PC-3 (cell line): ENCODE data around the gene MIP. TPM values are rescaled to one million over a fixed set of nuclear protein-coding genes. Genes with fewer than 3 reads are reported as not detected.
"Not testable (repeated sequence)": the region's sequence is repeated elsewhere in the genome, so short reads cannot be mapped to it uniquely, and the experiment has no call there.

Experiments used
- ATAC-seq: fragments of 200-7000 bp; cut with Tn5 transposase; 2 replicates; pipeline ENCODE4 v1.9.1; 2020; ENCODE audit warnings: mild to moderate bottlenecking, moderate library complexity
- BruUV-seq: library from RNA; stranded (reverse); fragments of 400-500 nt; replicated peaks from 2 replicates; lab custom pipeline; 2021; lab: Mats Ljungman, UMichigan
- CTCF ChIA-PET: fragments of 300-600 bp; sonication (Branson Sonifier 250); formaldehyde crosslinking; loops from one replicate; lab custom pipeline; 2022; ENCODE audit warnings: antibody characterized with exemption; lab: Charles Lee
- POLR2A ChIA-PET: fragments of 300-600 bp; sonication (Branson Sonifier 250); formaldehyde crosslinking; loops from one replicate; lab custom pipeline; 2022; ENCODE audit warnings: antibody characterized with exemption; ENCODE audit not compliant: unreplicated experiment; lab: Charles Lee
- DNase-seq: peaks from one replicate; pipeline ENCODE4 v3.0.0-alpha.2; 2015
- H2AFZ ChIP-seq: fragments of 300-600 bp; sonication (generic); 2 replicates; pipeline ENCODE4 v1.6.0; 2016; ENCODE audit warnings: antibody characterized with exemption, low read length
- H3F3A ChIP-seq: fragments of 300-600 bp; sonication (generic); one replicate; pipeline ENCODE4 v1.6.0; 2017; ENCODE audit warnings: antibody characterized with exemption, low read length, control low read depth, mild to moderate bottlenecking; ENCODE audit not compliant: unreplicated experiment
- H3K27ac ChIP-seq: fragments of 300-600 bp; sonication (generic); 2 replicates; pipeline ENCODE4 v1.5.1; 2016; ENCODE audit warnings: mild to moderate bottlenecking, low read length
- H3K27me3 ChIP-seq: fragments of 300-600 bp; sonication (generic); 2 replicates; pipeline ENCODE4 v1.6.1; 2016; ENCODE audit warnings: low read length, mixed read lengths
- H3K36me3 ChIP-seq: fragments of 300-600 bp; sonication (generic); 2 replicates; pipeline ENCODE4 v1.6.1; 2016; ENCODE audit warnings: low read depth, mixed run types, low read length, mixed read lengths
- H3K4me1 ChIP-seq: fragments of 300-600 bp; sonication (generic); 2 replicates; pipeline ENCODE4 v1.5.1; 2016; ENCODE audit warnings: low read length; ENCODE audit not compliant: insufficient read depth
- H3K4me2 ChIP-seq: fragments of 300-600 bp; sonication (generic); 2 replicates; pipeline ENCODE4 v1.6.0; 2016; ENCODE audit warnings: low read length
- H3K4me3 ChIP-seq: fragments of 300-600 bp; sonication (generic); 2 replicates; pipeline ENCODE4 v1.5.1; 2016; ENCODE audit warnings: mild to moderate bottlenecking, low read length, mixed read lengths
- H3K79me2 ChIP-seq: fragments of 300-600 bp; sonication (generic); 2 replicates; pipeline ENCODE4 v1.6.1; 2017; ENCODE audit warnings: low read length, mixed read lengths
- H3K9ac ChIP-seq: fragments of 300-600 bp; sonication (generic); 2 replicates; pipeline ENCODE4 v1.6.0; 2016; ENCODE audit warnings: mild to moderate bottlenecking, low read length
- H3K9me2 ChIP-seq: fragments of 300-600 bp; sonication (generic); replicated peaks from 2 replicates; pipeline ENCODE4 v1.6.1; 2016; ENCODE audit warnings: mixed run types, low read length, mixed read lengths
- H3K9me3 ChIP-seq: fragments of 300-600 bp; sonication (generic); 2 replicates; pipeline ENCODE4 v1.6.1; 2016; ENCODE audit warnings: low read length, mixed read lengths
- H4K20me1 ChIP-seq: fragments of 300-600 bp; sonication (generic); 2 replicates; pipeline ENCODE4 v1.6.1; 2016; ENCODE audit warnings: low read length, mixed read lengths
- intact Hi-C: fragments of 100-400 bp; cut with micrococcal nuclease; formaldehyde crosslinking; loops from 2 replicates; pipeline ENCODE4 v1.9.0; 2023
- total RNA-seq: library from RNA; depleted of rRNA; stranded (reverse); fragments of >200 nt; gene quantifications from 2 replicates; pipeline ENCODE4 v1.2.3, GENCODE V29; 2014; rRNA removed

MIP gene
- total RNA-seq, 1 experiment from 2014 or later: not detected

GRCh38 chr12:56401612-56402011 lies 52.8 kb downstream of the MIP start:
- intact Hi-C loops: not testable (repeated sequence)

GRCh38 chr12:56401125-56401524 lies 53.3 kb downstream of the MIP start:
- H3K36me3 ChIP-seq, H3K27ac ChIP-seq, H3K4me2 ChIP-seq, H4K20me1 ChIP-seq, H3K4me3 ChIP-seq, H2AFZ ChIP-seq, H3K4me1 ChIP-seq, H3K79me2 ChIP-seq, intact Hi-C loops, CTCF ChIA-PET, H3K9me2 ChIP-seq, H3F3A ChIP-seq, DNase-seq, H3K9ac ChIP-seq, BruUV-seq, H3K27me3 ChIP-seq, ATAC-seq, H3K9me3 ChIP-seq, POLR2A ChIA-PET: not testable (repeated sequence)

More at GRCh38 chr12:56401612-56402011, 52.8 kb downstream of the MIP start:
- H3K27ac ChIP-seq, H3K9ac ChIP-seq, H3K4me3 ChIP-seq, DNase-seq, H3K36me3 ChIP-seq, H2AFZ ChIP-seq, H3K9me3 ChIP-seq, H3K27me3 ChIP-seq, H4K20me1 ChIP-seq, ATAC-seq, H3K4me2 ChIP-seq, H3K79me2 ChIP-seq, H3K4me1 ChIP-seq, CTCF ChIA-PET, POLR2A ChIA-PET, BruUV-seq, H3F3A ChIP-seq, H3K9me2 ChIP-seq: not testable (repeated sequence)

Other genes with a start within 250 kb of the MIP start
- gene RNF41, start 232.7 kb downstream of the MIP start, total RNA-seq: 43.9 and 52.1 TPM in 2 replicates
- 91.6 and 98.6 TPM in 2 replicates for gene NABP2, start 230.3 kb downstream of the MIP start, total RNA-seq
- 0.18 TPM in 1 of 2 replicates, not detected in the other for gene SLC39A5, start 224.6 kb downstream of the MIP start, total RNA-seq
- gene ANKRD52, start 196.3 kb downstream of the MIP start, total RNA-seq: 19.1 and 26.7 TPM in 2 replicates
- gene COQ10A, start 187.7 kb downstream of the MIP start, total RNA-seq: 9.2 and 9.8 TPM in 2 replicates
- 182 and 199 TPM in 2 replicates for gene CS, start 154.3 kb downstream of the MIP start, total RNA-seq
- 109 and 162 TPM in 2 replicates for gene CNPY2, start 138.7 kb downstream of the MIP start, total RNA-seq
- 15.3 and 27.1 TPM in 2 replicates for gene PAN2, start 120.7 kb downstream of the MIP start, total RNA-seq
- gene IL23A, start 115.8 kb downstream of the MIP start, total RNA-seq: 17.5 and 18.2 TPM in 2 replicates
- 68.8 and 73.1 TPM in 2 replicates for gene STAT2, start 94.5 kb downstream of the MIP start, total RNA-seq
- not detected in 2 replicates for gene APOF, start 91.8 kb downstream of the MIP start, total RNA-seq
- gene TIMELESS, start 5.2 kb downstream of the MIP start, total RNA-seq: 26.5 and 29.5 TPM in 2 replicates
- 3.4 and 3.7 TPM in 2 replicates for gene SPRYD4, start 13.9 kb upstream of the MIP start, total RNA-seq
- 4.0 and 7.3 TPM in 2 replicates for gene GLS2, start 33.5 kb upstream of the MIP start, total RNA-seq
- gene RBMS2, start 67.2 kb upstream of the MIP start, total RNA-seq: 10.2 and 11.5 TPM in 2 replicates
- 33.8 and 43.0 TPM in 2 replicates for gene BAZ2A, start 175.7 kb upstream of the MIP start, total RNA-seq
- gene ATP5F1B, start 191.3 kb upstream of the MIP start, total RNA-seq: 981 and 1,046 TPM in 2 replicates
- gene PTGES3, start 233.6 kb upstream of the MIP start, total RNA-seq: 165 and 172 TPM in 2 replicates